ENCODE measurements around the gene RNF187.

DNA sequence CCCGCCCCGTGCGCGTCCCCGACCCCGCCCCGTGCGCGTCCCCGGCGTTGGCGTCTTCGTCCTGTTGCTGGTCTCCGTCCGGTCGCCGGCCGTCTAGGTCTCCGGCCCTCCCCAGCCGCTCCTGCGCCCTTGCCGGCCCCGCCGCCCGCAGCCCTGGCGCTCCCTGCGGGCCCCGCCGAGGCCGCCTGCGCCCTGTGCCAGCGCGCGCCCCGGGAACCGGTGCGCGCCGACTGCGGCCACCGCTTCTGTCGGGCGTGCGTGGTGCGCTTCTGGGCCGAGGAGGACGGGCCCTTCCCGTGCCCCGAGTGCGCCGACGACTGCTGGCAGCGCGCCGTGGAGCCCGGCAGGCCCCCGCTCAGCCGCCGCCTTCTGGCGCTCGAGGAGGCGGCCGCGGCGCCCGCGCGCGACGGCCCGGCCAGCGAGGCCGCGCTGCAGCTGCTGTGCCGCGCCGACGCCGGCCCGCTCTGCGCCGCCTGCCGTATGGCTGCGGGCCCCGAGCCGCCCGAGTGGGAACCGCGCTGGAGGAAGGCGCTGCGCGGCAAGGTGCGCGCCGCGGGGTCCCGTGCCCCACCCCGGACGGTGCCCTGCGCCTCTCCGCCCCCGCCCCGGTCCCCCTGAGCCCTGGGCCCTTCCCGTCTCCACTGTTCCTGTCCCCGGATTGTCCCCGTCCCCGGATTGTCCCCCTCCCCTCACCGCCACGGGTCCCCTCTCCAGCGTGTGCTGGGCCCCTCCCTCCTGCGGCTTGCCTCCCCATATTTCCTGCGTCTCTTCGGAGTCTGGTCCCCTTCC, at the start of gene RNF187:
- TF ChIP-seq, protein P1, sequence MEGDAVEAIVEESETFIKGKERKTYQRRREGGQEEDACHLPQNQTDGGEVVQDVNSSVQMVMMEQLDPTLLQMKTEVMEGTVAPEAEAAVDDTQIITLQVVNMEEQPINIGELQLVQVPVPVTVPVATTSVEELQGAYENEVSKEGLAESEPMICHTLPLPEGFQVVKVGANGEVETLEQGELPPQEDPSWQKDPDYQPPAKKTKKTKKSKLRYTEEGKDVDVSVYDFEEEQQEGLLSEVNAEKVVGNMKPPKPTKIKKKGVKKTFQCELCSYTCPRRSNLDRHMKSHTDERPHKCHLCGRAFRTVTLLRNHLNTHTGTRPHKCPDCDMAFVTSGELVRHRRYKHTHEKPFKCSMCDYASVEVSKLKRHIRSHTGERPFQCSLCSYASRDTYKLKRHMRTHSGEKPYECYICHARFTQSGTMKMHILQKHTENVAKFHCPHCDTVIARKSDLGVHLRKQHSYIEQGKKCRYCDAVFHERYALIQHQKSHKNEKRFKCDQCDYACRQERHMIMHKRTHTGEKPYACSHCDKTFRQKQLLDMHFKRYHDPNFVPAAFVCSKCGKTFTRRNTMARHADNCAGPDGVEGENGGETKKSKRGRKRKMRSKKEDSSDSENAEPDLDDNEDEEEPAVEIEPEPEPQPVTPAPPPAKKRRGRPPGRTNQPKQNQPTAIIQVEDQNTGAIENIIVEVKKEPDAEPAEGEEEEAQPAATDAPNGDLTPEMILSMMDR (conservative IDR thresholded peaks at IDR 0.05; ENCODE audit: low read depth, low read length) = no peak
- TF ChIP-seq EZH2 (IDR thresholded peaks at IDR 0.05; ENCODE audit: low read length, unreplicated experiment) = no peak

Data from PC-3 (cell line).